ENCODE data around the gene B3GAT1. TPM values are rescaled to one million over a fixed set of nuclear protein-coding genes. Genes with fewer than 3 reads are reported as not detected.

Gene B3GAT1, protein sequence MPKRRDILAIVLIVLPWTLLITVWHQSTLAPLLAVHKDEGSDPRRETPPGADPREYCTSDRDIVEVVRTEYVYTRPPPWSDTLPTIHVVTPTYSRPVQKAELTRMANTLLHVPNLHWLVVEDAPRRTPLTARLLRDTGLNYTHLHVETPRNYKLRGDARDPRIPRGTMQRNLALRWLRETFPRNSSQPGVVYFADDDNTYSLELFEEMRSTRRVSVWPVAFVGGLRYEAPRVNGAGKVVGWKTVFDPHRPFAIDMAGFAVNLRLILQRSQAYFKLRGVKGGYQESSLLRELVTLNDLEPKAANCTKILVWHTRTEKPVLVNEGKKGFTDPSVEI
- total RNA-seq (2014; rRNA removed; shearing (Covaris generic)) (not detected in 2 replicates), polyA plus RNA-seq (2016; fragmentation: Nextera tagmentation; extraction: Ambion mirVana) (not detected in 2 replicates)

DNA sequence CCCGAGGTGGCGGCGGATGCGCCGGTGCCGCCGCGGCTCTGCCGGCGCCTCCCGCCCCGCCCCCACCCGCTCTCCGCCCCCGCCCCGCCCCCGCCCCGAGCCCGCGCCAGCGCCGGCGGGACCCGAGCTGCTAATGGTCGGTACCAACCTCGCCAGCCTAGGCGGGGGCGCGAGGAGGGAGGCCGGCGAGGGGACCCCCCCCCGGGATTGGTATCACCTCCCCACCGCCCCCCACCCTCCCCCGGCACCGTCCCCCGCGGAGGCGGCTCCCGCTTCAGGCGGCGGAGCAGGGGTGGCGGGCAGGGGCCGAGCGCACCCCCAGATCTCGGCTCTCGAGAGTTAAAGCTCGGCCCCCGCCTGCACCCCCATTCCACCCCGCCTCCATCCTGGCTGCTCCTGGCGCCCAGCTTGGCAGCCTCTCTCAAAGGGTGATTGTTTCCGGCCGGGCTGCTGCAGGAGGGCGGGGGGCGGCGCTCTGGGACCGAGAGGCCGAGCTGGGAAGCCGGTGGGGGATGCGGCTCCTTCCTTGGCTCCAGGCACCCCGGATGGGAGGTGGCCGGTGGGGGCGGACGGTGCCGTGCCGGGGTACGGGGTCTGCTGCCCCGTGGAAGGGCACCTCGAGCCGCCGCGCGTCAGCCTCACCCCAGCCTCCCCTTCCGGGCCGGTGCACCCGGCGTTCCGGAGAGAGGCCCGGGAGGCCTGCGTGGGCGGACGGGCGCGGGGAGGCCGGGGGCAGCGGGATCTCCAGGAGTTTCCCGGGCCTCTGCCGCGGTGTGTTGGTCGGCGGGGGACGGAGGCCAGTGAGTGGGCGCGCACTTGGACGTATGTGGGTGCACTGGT, at the start of gene B3GAT1:
B3GAT1 (minus strand) TSS at position 40 of the 840 bp plus-strand sequence. CDS start 24,583 bp downstream, outside the sequence.
- H3K79me2 ChIP-seq (ENCODE audit: insufficient read depth) = no peaks in the 10 kb centered on the region
- H3K9ac ChIP-seq = no peak within 1 kb of the TSS
- no peaks in the 10 kb centered on the region for H3K9me3 ChIP-seq (ENCODE audit: low read depth)
- H3K4me3 ChIP-seq = no peak within 1 kb of the TSS
- in situ Hi-C loops (cut with MboI) = no loop called here
- H2AFZ ChIP-seq = no peak within 1 kb of the TSS
- no peaks in the 10 kb centered on the region for H3K4me1 ChIP-seq (ENCODE audit: insufficient read depth)
- no peak within 1 kb of the TSS for H3K27ac ChIP-seq
- H3K4me2 ChIP-seq (ENCODE audit: unreplicated experiment) = no peak within 1 kb of the TSS
- H3K27me3 ChIP-seq (replicated peaks; ENCODE audit: insufficient read depth) = peaks cover 43% of the 10 kb centered on the region
- H4K20me1 ChIP-seq (ENCODE audit: insufficient read depth) = no peaks in the 10 kb centered on the region
- TF ChIP-seq EZH2 (IDR thresholded peaks at IDR 0.05; ENCODE audit: insufficient read depth, poor library complexity, severe bottlenecking) = peak; percentile 65
- TF ChIP-seq EZH2phosphoT487 (IDR thresholded peaks at IDR 0.05; ENCODE audit: insufficient read depth, low read depth) = no peak
- no peaks in the 10 kb centered on the region for H3K36me3 ChIP-seq (ENCODE audit: low read depth)
- peak; percentile 11 for DNase-seq
- no peaks in the 10 kb centered on the region for H3K9me2 ChIP-seq (ENCODE audit: insufficient read depth)
- WGBS, 2 experiments (ENCODE audit: low coverage in 1 of 2, low lambda C conversion rate in 2 of 2, missing lambda C conversion rate in 2 of 2) = 2 to 3% methylated on average over 14 to 77 of the region's 94 CpGs
- no peaks in the 10 kb centered on the region for H3F3A ChIP-seq (ENCODE audit: insufficient read depth)

DNA sequence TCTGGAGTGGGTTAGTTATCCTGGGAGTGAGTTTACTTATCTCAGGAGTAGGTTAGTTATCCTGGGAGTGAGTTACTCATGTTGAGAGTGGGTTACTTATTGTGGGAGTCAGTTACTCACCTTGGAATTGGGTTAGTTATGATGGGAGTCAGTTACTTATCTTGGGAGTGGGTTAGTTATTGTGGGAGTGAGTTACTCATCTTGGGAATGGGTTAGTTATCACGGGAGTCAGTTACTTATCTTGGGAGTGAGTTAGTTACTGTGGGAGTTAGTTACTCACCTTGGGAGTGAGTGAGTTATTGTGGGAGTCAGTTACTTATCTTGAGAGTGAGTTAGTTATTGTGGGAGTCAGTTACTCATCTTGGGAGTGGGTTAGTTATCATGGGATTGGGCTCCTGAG, 49.6 kb upstream of the B3GAT1 start:
- H3F3A ChIP-seq (ENCODE audit: insufficient read depth) = no peaks in the 10 kb centered on the region
- in situ Hi-C loops (cut with MboI) = no loop called here
- H2AFZ ChIP-seq = no peak overlapping the region
- no peak overlapping the region for H3K4me3 ChIP-seq
- no peak overlapping the region for H3K27ac ChIP-seq
- H3K4me2 ChIP-seq (ENCODE audit: unreplicated experiment) = no peak overlapping the region
- TF ChIP-seq EZH2phosphoT487 (IDR thresholded peaks at IDR 0.05; ENCODE audit: insufficient read depth, low read depth) = no peak
- no peak for TF ChIP-seq EZH2 (IDR thresholded peaks at IDR 0.05; ENCODE audit: insufficient read depth, poor library complexity, severe bottlenecking)
- no peaks in the 10 kb centered on the region for H3K79me2 ChIP-seq (ENCODE audit: insufficient read depth)
- H3K36me3 ChIP-seq (ENCODE audit: low read depth) = no peaks in the 10 kb centered on the region
- H4K20me1 ChIP-seq (ENCODE audit: insufficient read depth) = no peaks in the 10 kb centered on the region
- no peak for DNase-seq
- H3K9ac ChIP-seq = no peak overlapping the region
- no peaks in the 10 kb centered on the region for H3K27me3 ChIP-seq (replicated peaks; ENCODE audit: insufficient read depth)
- no peaks in the 10 kb centered on the region for H3K9me2 ChIP-seq (ENCODE audit: insufficient read depth)
- 0 to 8% methylated on average over 1 of the region's 1 CpG for WGBS, 2 experiments (ENCODE audit: low coverage in 1 of 2, low lambda C conversion rate in 2 of 2, missing lambda C conversion rate in 2 of 2)
- no peaks in the 10 kb centered on the region for H3K9me3 ChIP-seq (ENCODE audit: low read depth)
- no peaks in the 10 kb centered on the region for H3K4me1 ChIP-seq (ENCODE audit: insufficient read depth)

DNA sequence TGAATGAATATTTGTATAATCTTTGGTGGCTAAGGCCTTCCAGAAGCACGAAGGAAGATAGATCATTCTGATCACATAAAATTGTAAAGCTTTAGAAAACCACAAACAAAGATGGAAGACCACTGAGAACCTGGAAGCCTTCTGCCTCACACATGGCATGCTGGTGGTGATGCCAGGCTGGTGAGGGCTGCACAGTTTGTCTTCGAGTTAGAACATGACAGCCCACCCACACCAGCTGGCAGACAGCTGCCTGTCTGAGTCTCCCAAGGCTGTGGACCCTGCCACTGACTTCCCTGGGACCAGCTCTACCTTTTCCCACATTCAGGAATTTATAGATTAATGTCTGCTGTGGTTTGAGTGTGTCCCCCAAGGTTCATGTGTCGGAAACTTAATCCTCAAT, 48.8 kb upstream of the B3GAT1 start:
- WGBS, 2 experiments (ENCODE audit: low coverage in 1 of 2, low lambda C conversion rate in 2 of 2, missing lambda C conversion rate in 2 of 2) = 3% methylated on average over 3 of the region's 3 CpGs
- H3F3A ChIP-seq (ENCODE audit: insufficient read depth) = no peaks in the 10 kb centered on the region
- H3K27ac ChIP-seq = no peak overlapping the region
- TF ChIP-seq EZH2 (IDR thresholded peaks at IDR 0.05; ENCODE audit: insufficient read depth, poor library complexity, severe bottlenecking) (no peak), EZH2phosphoT487 (IDR thresholded peaks at IDR 0.05; ENCODE audit: insufficient read depth, low read depth) (no peak)
- H3K27me3 ChIP-seq (replicated peaks; ENCODE audit: insufficient read depth) = no peaks in the 10 kb centered on the region
- DNase-seq = no peak
- in situ Hi-C loops (cut with MboI) = no loop called here
- no peak overlapping the region for H2AFZ ChIP-seq
- no peak overlapping the region for H3K9ac ChIP-seq
- H3K9me3 ChIP-seq (ENCODE audit: low read depth) = no peaks in the 10 kb centered on the region
- no peaks in the 10 kb centered on the region for H3K4me1 ChIP-seq (ENCODE audit: insufficient read depth)
- H3K4me3 ChIP-seq = no peak overlapping the region
- H3K36me3 ChIP-seq (ENCODE audit: low read depth) = no peaks in the 10 kb centered on the region
- no peak overlapping the region for H3K4me2 ChIP-seq (ENCODE audit: unreplicated experiment)
- H3K79me2 ChIP-seq (ENCODE audit: insufficient read depth) = no peaks in the 10 kb centered on the region
- H3K9me2 ChIP-seq (ENCODE audit: insufficient read depth) = no peaks in the 10 kb centered on the region
- no peaks in the 10 kb centered on the region for H4K20me1 ChIP-seq (ENCODE audit: insufficient read depth)

DNA sequence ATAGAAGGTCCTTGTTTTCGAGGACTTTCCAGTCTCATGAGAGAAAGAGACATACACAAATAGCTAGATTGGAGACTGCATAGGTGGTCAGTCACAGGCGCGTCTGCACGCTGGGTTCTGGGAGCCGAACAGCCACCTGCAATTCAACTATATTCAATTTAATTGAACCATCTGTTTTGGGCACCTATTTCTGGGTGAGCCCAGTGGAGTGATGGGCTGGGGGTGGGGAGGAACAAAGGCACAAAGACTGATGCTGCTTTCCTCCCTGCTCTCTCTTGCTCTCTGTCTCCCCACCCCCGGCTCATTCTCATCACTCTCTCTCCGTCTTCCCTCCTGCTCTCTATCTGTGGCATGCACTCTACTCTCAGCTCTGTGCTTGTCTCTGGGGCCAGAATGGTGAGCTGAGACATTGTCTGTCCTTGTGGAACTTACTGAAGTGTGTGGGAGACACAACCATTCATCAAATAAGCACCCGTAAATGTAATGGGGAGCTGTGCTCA, 48.1 kb upstream of the B3GAT1 start:
- no peaks in the 10 kb centered on the region for H3K9me2 ChIP-seq (ENCODE audit: insufficient read depth)
- H3K79me2 ChIP-seq (ENCODE audit: insufficient read depth) = no peaks in the 10 kb centered on the region
- H3K4me2 ChIP-seq (ENCODE audit: unreplicated experiment) = no peak overlapping the region
- no peak overlapping the region for H2AFZ ChIP-seq
- no peak overlapping the region for H3K9ac ChIP-seq
- 26 to 41% methylated on average over 8 of the region's 8 CpGs for WGBS, 2 experiments (ENCODE audit: low coverage in 1 of 2, low lambda C conversion rate in 2 of 2, missing lambda C conversion rate in 2 of 2)
- TF ChIP-seq EZH2 (IDR thresholded peaks at IDR 0.05; ENCODE audit: insufficient read depth, poor library complexity, severe bottlenecking) (no peak), EZH2phosphoT487 (IDR thresholded peaks at IDR 0.05; ENCODE audit: insufficient read depth, low read depth) (no peak)
- no peak for DNase-seq
- no peaks in the 10 kb centered on the region for H3K9me3 ChIP-seq (ENCODE audit: low read depth)
- no peaks in the 10 kb centered on the region for H3K27me3 ChIP-seq (replicated peaks; ENCODE audit: insufficient read depth)
- H3K4me1 ChIP-seq (ENCODE audit: insufficient read depth) = no peaks in the 10 kb centered on the region
- no peak overlapping the region for H3K4me3 ChIP-seq
- no peaks in the 10 kb centered on the region for H4K20me1 ChIP-seq (ENCODE audit: insufficient read depth)
- H3K27ac ChIP-seq = no peak overlapping the region
- H3K36me3 ChIP-seq (ENCODE audit: low read depth) = no peaks in the 10 kb centered on the region
- no peaks in the 10 kb centered on the region for H3F3A ChIP-seq (ENCODE audit: insufficient read depth)
- in situ Hi-C loops (cut with MboI) = no loop called here

Data from GM23248 (cell line).